ENCODE data around the gene HEXD.

DNA sequence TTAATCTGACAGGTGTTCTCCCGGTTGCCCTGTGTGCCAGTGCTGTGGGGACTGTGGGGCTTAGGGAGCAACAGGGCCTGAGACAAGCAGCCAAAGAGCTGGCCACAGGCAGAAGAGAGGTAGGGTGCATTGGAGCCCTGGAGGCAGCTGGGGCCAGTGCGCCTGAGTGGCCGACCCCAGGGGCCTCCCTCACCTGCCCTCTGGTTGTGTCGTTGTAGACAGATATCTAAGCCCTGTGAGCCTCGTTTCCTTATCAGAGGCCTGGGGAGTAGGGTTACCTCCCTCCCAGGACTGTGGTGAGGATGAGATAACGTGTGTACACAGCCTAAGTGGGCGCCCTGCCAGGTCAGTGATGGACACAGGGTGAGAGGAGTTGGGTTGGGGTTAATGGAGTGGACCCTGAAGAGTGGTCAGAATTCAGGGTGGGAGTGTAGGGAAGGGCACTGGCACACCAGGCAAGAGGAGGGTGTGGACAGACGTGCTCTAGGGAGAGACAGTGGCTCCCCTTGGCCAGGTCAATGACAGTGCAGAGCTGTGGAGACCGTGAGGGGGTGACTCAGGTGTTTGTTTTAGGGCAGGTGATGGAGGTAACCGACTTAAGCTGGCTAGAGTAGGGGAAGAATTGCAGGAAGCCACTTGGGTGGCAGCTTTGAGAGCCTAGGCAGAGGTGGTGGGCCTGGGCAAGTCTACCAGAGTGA, 43.8 kb downstream of the HEXD start:
- TF ChIP-seq CTCF (IDR thresholded peaks at IDR 0.05; ENCODE audit: low read length) (no peak), EZH2phosphoT487 (IDR thresholded peaks at IDR 0.05; ENCODE audit: low read length) (no peak), EZH2 (optimal IDR thresholded peaks at IDR 0.05; ENCODE audit: low read depth, low read length) (no peak)
